SK-N-SH (cell line): ENCODE data around the gene DMD. TPM values are rescaled to one million over a fixed set of nuclear protein-coding genes. Genes with fewer than 3 reads are reported as not detected.

Source experiments
- CTCF ChIA-PET: fragments of 300-600, 350-600 bp; formaldehyde crosslinking; extraction: SDS; loops from one replicate; lab custom pipeline; 2021; lab: Yijun Ruan, JAX
- POLR2A ChIA-PET: fragments of 350-600 bp; sonication (Branson Sonifier 250); formaldehyde crosslinking; extraction: SDS; loops from one replicate; lab custom pipeline; 2020; ENCODE audit warnings: antibody characterized with exemption, inconsistent platforms; lab: Yijun Ruan, JAX
- DNase-seq: peaks from one replicate; pipeline ENCODE4 v3.0.0; 2012
- H2AFZ ChIP-seq: fragments of 200-600 bp; sonication (generic); 2 replicates; pipeline ENCODE4 v1.8.1; 2016; ENCODE audit warnings: antibody characterized with exemption, mild to moderate bottlenecking, low read depth
- H3F3A ChIP-seq: fragments of 200-600 bp; sonication (generic); replicated peaks from 2 replicates; pipeline ENCODE3; 2016; ENCODE audit warnings: antibody characterized with exemption, mild to moderate bottlenecking; ENCODE audit not compliant: insufficient read depth
- H3K27ac ChIP-seq, 2 experiments: fragments of 200-500 bp in 1 of 2; fragments of 200-600 bp in 1 of 2; sonication (Bioruptor generic) in 1 of 2; sonication (generic), shearing (Covaris generic) in 1 of 2; 2 replicates each; pipeline versions ENCODE4 v1.5.1 to v1.6.1; 2014 to 2016; ENCODE audit warnings: low read depth in 2 of 2, inconsistent platforms in 1 of 2, low read length in 1 of 2, mild to moderate bottlenecking in 1 of 2, mixed read lengths in 1 of 2
- H3K27me3 ChIP-seq: fragments of 200-600 bp; sonication (generic), shearing (Covaris generic); 2 replicates; pipeline ENCODE4 v1.6.1; 2016; ENCODE audit warnings: mixed run types; ENCODE audit not compliant: insufficient read depth
- H3K36me3 ChIP-seq, 2 experiments: fragments of 200-500 bp in 1 of 2; fragments of 200-600 bp in 1 of 2; sonication (Bioruptor generic) in 1 of 2; sonication (generic) in 1 of 2; replicated peaks in 1 of 2; 2 replicates each; pipeline versions ENCODE3 to v1.5.1; 2014 to 2016; ENCODE audit warnings: low read length in 1 of 2, mild to moderate bottlenecking in 1 of 2; ENCODE audit not compliant: insufficient read depth in 2 of 2, control insufficient read depth in 1 of 2
- H3K4me1 ChIP-seq, 2 experiments: fragments of 200-500 bp in 1 of 2; fragments of 200-600 bp in 1 of 2; sonication (Bioruptor generic) in 1 of 2; sonication (generic), shearing (Covaris generic) in 1 of 2; 2 replicates each; pipeline versions ENCODE4 v1.5.1 to v1.6.1; 2014 to 2016; ENCODE audit warnings: low read depth in 1 of 2, low read length in 1 of 2, mixed run types in 1 of 2; ENCODE audit not compliant: insufficient read depth in 2 of 2, control insufficient read depth in 1 of 2
- H3K4me2 ChIP-seq: fragments of 200-600 bp; sonication (generic), shearing (Covaris generic); 2 replicates; pipeline ENCODE4 v1.6.1; 2017; ENCODE audit warnings: mixed run types
- H3K4me3 ChIP-seq, 2 experiments: fragments of 200-500 bp in 1 of 2; fragments of 200-600 bp in 1 of 2; sonication (Bioruptor generic) in 1 of 2; sonication (generic), shearing (Covaris generic) in 1 of 2; 2 replicates each; pipeline versions ENCODE4 v1.5.1 to v1.8.1; 2014 to 2016; ENCODE audit warnings: low read depth in 2 of 2, inconsistent platforms in 1 of 2, low read length in 1 of 2, mild to moderate bottlenecking in 1 of 2, mixed read lengths in 1 of 2, moderate library complexity in 1 of 2
- H3K79me2 ChIP-seq: fragments of 200-600 bp; sonication (generic); 2 replicates; pipeline ENCODE4 v1.8.1; 2017; ENCODE audit warnings: mild to moderate bottlenecking; ENCODE audit not compliant: insufficient read depth
- H3K9ac ChIP-seq: fragments of 200-600 bp; sonication (generic); 2 replicates; pipeline ENCODE4 v1.6.1; 2017; ENCODE audit warnings: mixed run types
- H3K9me2 ChIP-seq: fragments of 200-600 bp; sonication (generic); 2 replicates; pipeline ENCODE4 v1.6.1; 2017; ENCODE audit warnings: mixed run types
- H3K9me3 ChIP-seq: fragments of 200-600 bp; sonication (generic); 2 replicates; pipeline ENCODE4 v1.6.1; 2017; ENCODE audit warnings: mixed run types, mild to moderate bottlenecking, moderate library complexity
- H4K20me1 ChIP-seq: fragments of 200-600 bp; sonication (generic); 2 replicates; pipeline ENCODE4 v1.6.1; 2017; ENCODE audit warnings: mild to moderate bottlenecking, mixed run types; ENCODE audit not compliant: insufficient read depth
- CHD2 ChIP-seq: fragments of 150-350 bp; IDR thresholded peaks from 2 replicates; pipeline ENCODE4 v1.6.1; 2018; ENCODE audit warnings: low read length; ENCODE audit not compliant: partially characterized antibody
- EZH2phosphoT487 ChIP-seq: fragments of 200-600 bp; sonication (generic); IDR thresholded peaks from 2 replicates; pipeline ENCODE4 v1.6.1; 2017; ENCODE audit warnings: low read depth, mixed run types, mild to moderate bottlenecking, antibody characterized with exemption, moderate library complexity, borderline replicate concordance
- FOSL2 ChIP-seq: IDR thresholded peaks from 2 replicates; pipeline ENCODE4 v1.4.0; 2012; ENCODE audit warnings: low read depth, mild to moderate bottlenecking, moderate library complexity, borderline replicate concordance
- FOXM1 ChIP-seq: IDR thresholded peaks from 2 replicates; pipeline ENCODE4 v1.4.0; 2012; ENCODE audit warnings: low read depth, mild to moderate bottlenecking
- JUND ChIP-seq: IDR thresholded peaks from 2 replicates; pipeline ENCODE4 v1.4.0; 2012
- MEF2A ChIP-seq: IDR thresholded peaks from 2 replicates; pipeline ENCODE4 v1.4.0; 2012; ENCODE audit warnings: low read depth, borderline replicate concordance
- NFIC ChIP-seq: IDR thresholded peaks from 2 replicates; pipeline ENCODE4 v1.4.0; 2012; ENCODE audit warnings: borderline replicate concordance
- RCOR1 ChIP-seq: fragments of 150-350 bp; IDR thresholded peaks from 2 replicates; pipeline ENCODE4 v1.6.1; 2017; ENCODE audit warnings: antibody characterized with exemption, low read length
- TAF1 ChIP-seq: IDR thresholded peaks from 2 replicates; pipeline ENCODE4 v1.6.1; 2012; ENCODE audit warnings: low read depth, mild to moderate bottlenecking, low read length, moderate library complexity, borderline replicate concordance
- TEAD4 ChIP-seq: IDR thresholded peaks from 2 replicates; pipeline ENCODE4 v1.4.0; 2012; ENCODE audit warnings: mild to moderate bottlenecking, borderline replicate concordance; ENCODE audit not compliant: insufficient read depth
- WGBS: methylation state at CpG from one replicate; pipeline ENCODE4 v1.1.6; 2017; ENCODE audit warnings: low lambda C conversion rate; 5-methylcytosine and 5-hydroxymethylcytosine counted together
- polyA plus RNA-seq, 3 experiments: library from polyadenylated mRNA; depleted of rRNA; stranded (reverse); fragments of >200 nt; gene quantifications; 2 replicates each; pipeline ENCODE4 v1.2.3, GENCODE V29; 2012
- TF ChIP-seq, protein P1 (sequence below): IDR thresholded peaks from 2 replicates; pipeline ENCODE4; 2012
- TF ChIP-seq, protein P2 (sequence below): IDR thresholded peaks from 2 replicates; pipeline ENCODE4 v1.4.0; 2012; ENCODE audit warnings: low read depth, borderline replicate concordance
- TF ChIP-seq, protein P3 (sequence below): IDR thresholded peaks from 2 replicates; pipeline ENCODE4 v1.4.0; 2012; ENCODE audit warnings: low read depth
- TF ChIP-seq, protein P4 (sequence below): IDR thresholded peaks from 2 replicates; pipeline ENCODE4 v1.6.1; 2012; ENCODE audit warnings: mild to moderate bottlenecking, low read depth, low read length, moderate library complexity
- TF ChIP-seq, protein P5 (sequence below): fragments of 150-350 bp; IDR thresholded peaks from 2 replicates; pipeline ENCODE4 v1.6.1; 2017; ENCODE audit warnings: antibody characterized with exemption, low read length, low read depth, borderline replicate concordance

Gene DMD
- polyA plus RNA-seq, 1 of the 3 experiments (the other 2 are of a cell fraction), result 3.9 TPM

DNA sequence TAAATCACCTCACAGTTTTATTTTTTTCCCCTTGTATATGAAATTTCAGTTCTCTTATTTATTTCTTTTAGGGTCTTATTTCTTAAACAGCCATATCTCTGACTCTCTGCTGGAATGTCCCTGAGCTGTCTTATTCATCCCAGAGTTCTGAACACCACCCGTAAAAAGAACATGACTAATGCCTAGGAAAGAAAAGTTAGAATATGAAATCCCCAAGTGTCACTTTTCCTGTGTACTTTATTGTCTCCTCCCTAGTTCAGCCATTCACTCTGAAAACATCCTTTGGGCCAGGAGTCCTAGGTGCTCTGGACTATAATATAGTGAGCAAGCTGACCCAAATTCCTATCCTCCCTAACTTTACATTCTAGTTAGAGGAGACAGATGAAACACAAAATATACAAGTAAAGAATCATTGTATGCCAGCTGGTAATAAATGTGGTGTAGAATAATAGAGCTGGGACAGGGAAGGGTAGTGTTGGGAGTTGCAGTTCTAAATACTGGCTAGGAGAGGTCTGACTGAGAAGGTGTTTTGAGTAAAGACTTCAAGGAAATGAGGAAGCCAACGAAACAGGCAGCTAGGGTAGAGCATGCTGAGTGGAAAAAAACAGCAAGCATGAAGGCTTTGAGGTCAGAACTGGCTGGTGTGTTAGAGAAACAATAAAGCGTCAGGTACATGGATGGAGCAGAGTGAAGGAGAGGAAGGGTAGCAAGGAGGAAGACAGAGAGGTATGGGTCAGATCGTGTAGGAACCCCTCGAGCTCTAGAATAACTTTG is 2098.9 kb downstream of the DMD start:
- no peak overlapping the region for H2AFZ ChIP-seq
- ChIA-PET CTCF (interaction anchor here (0.8 kb wide), 1 partner anchor 73 kb away, joined by 5 read pairs; no protein-coding TSS in a partner anchor), POLR2A (no interaction called here)

More for the DNA sequence above, 2098.9 kb downstream of the DMD start:
- TF ChIP-seq, protein P1, sequence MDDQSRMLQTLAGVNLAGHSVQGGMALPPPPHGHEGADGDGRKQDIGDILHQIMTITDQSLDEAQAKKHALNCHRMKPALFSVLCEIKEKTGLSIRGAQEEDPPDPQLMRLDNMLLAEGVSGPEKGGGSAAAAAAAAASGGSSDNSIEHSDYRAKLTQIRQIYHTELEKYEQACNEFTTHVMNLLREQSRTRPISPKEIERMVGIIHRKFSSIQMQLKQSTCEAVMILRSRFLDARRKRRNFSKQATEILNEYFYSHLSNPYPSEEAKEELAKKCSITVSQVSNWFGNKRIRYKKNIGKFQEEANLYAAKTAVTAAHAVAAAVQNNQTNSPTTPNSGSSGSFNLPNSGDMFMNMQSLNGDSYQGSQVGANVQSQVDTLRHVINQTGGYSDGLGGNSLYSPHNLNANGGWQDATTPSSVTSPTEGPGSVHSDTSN, result no peak
- TF ChIP-seq EZH2phosphoT487, result no peak
- TF ChIP-seq, protein P2, sequence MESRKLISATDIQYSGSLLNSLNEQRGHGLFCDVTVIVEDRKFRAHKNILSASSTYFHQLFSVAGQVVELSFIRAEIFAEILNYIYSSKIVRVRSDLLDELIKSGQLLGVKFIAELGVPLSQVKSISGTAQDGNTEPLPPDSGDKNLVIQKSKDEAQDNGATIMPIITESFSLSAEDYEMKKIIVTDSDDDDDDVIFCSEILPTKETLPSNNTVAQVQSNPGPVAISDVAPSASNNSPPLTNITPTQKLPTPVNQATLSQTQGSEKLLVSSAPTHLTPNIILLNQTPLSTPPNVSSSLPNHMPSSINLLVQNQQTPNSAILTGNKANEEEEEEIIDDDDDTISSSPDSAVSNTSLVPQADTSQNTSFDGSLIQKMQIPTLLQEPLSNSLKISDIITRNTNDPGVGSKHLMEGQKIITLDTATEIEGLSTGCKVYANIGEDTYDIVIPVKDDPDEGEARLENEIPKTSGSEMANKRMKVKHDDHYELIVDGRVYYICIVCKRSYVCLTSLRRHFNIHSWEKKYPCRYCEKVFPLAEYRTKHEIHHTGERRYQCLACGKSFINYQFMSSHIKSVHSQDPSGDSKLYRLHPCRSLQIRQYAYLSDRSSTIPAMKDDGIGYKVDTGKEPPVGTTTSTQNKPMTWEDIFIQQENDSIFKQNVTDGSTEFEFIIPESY, result no peak
- no peak for TF ChIP-seq JUND
- no peak for TF ChIP-seq TEAD4
- TF ChIP-seq RCOR1, result no peak
- no peak for TF ChIP-seq MEF2A
- no peak for TF ChIP-seq TAF1
- TF ChIP-seq, protein P3, sequence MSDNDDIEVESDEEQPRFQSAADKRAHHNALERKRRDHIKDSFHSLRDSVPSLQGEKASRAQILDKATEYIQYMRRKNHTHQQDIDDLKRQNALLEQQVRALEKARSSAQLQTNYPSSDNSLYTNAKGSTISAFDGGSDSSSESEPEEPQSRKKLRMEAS, result no peak
- TF ChIP-seq, protein P4, sequence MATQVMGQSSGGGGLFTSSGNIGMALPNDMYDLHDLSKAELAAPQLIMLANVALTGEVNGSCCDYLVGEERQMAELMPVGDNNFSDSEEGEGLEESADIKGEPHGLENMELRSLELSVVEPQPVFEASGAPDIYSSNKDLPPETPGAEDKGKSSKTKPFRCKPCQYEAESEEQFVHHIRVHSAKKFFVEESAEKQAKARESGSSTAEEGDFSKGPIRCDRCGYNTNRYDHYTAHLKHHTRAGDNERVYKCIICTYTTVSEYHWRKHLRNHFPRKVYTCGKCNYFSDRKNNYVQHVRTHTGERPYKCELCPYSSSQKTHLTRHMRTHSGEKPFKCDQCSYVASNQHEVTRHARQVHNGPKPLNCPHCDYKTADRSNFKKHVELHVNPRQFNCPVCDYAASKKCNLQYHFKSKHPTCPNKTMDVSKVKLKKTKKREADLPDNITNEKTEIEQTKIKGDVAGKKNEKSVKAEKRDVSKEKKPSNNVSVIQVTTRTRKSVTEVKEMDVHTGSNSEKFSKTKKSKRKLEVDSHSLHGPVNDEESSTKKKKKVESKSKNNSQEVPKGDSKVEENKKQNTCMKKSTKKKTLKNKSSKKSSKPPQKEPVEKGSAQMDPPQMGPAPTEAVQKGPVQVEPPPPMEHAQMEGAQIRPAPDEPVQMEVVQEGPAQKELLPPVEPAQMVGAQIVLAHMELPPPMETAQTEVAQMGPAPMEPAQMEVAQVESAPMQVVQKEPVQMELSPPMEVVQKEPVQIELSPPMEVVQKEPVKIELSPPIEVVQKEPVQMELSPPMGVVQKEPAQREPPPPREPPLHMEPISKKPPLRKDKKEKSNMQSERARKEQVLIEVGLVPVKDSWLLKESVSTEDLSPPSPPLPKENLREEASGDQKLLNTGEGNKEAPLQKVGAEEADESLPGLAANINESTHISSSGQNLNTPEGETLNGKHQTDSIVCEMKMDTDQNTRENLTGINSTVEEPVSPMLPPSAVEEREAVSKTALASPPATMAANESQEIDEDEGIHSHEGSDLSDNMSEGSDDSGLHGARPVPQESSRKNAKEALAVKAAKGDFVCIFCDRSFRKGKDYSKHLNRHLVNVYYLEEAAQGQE, result no peak
- no peak for TF ChIP-seq CHD2
- TF ChIP-seq FOSL2, result no peak
- no peak for TF ChIP-seq FOXM1
- TF ChIP-seq, protein P5, sequence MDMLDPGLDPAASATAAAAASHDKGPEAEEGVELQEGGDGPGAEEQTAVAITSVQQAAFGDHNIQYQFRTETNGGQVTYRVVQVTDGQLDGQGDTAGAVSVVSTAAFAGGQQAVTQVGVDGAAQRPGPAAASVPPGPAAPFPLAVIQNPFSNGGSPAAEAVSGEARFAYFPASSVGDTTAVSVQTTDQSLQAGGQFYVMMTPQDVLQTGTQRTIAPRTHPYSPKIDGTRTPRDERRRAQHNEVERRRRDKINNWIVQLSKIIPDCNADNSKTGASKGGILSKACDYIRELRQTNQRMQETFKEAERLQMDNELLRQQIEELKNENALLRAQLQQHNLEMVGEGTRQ, result no peak
- TF ChIP-seq NFIC, result no peak
- TF ChIP-seq, all 33 proteins: peak for 0
- no peaks in the 10 kb centered on the region for H3K79me2 ChIP-seq
- H3K9ac ChIP-seq, result no peak overlapping the region
- H3F3A ChIP-seq, result no peaks in the 10 kb centered on the region
- H3K27ac ChIP-seq, result no peak overlapping the region
- H3K9me3 ChIP-seq, result no peaks in the 10 kb centered on the region
- no peak overlapping the region for H3K4me3 ChIP-seq
- H3K27me3 ChIP-seq, result no peaks in the 10 kb centered on the region
- no peaks in the 10 kb centered on the region for H4K20me1 ChIP-seq
- no peaks in the 10 kb centered on the region for H3K9me2 ChIP-seq
- no peaks in the 10 kb centered on the region for H3K36me3 ChIP-seq
- no peak overlapping the region for H3K4me2 ChIP-seq
- DNase-seq, result no peak
- WGBS, result 27% methylated on average over 5 of the region's 5 CpGs
- no peaks in the 10 kb centered on the region for H3K4me1 ChIP-seq
